SU-DHL-6 (cell line): ENCODE results near the gene SMCHD1.

Experiments
- H2AFZ ChIP-seq: fragments of 200-600 bp; sonication (generic); 2 replicates; pipeline ENCODE4 v1.6.1; 2014; ENCODE audit warnings: low read depth, mild to moderate bottlenecking, moderate library complexity, mixed read lengths, antibody characterized with exemption, low read length; ENCODE audit not compliant: severe bottlenecking
- H3F3A ChIP-seq: fragments of 200-600 bp; shearing (Covaris generic); 2 replicates; pipeline ENCODE4 v1.6.0; 2016; ENCODE audit warnings: antibody characterized with exemption, mild to moderate bottlenecking; ENCODE audit not compliant: insufficient read depth
- H3K27ac ChIP-seq: fragments of 200-600 bp; sonication (generic); 2 replicates; pipeline ENCODE4 v1.5.1; 2016; ENCODE audit warnings: low read depth, mild to moderate bottlenecking, low read length, moderate library complexity, mixed read lengths
- H3K27me3 ChIP-seq: fragments of 200-600 bp; sonication (generic), shearing (Covaris generic); 2 replicates; pipeline ENCODE4 v1.6.0; 2014; ENCODE audit warnings: mild to moderate bottlenecking, low read length
- H3K36me3 ChIP-seq: fragments of 200-600 bp; sonication (generic); 2 replicates; pipeline ENCODE4 v1.6.1; 2014; ENCODE audit warnings: mild to moderate bottlenecking, low read length, mixed read lengths
- H3K4me2 ChIP-seq: fragments of 300-600, 200-600 bp; shearing (Covaris generic), sonication (generic); 2 replicates; pipeline ENCODE4 v1.6.0; 2014; ENCODE audit warnings: low read length, low read depth, mild to moderate bottlenecking; ENCODE audit not compliant: poor library complexity, severe bottlenecking
- H3K4me3 ChIP-seq: fragments of 200-600 bp; sonication (generic); 2 replicates; pipeline ENCODE4 v1.5.1; 2014; ENCODE audit warnings: antibody characterized with exemption, low read length, mild to moderate bottlenecking, mixed read lengths; ENCODE audit not compliant: insufficient read depth, poor library complexity, severe bottlenecking
- H3K79me2 ChIP-seq: fragments of 200-600 bp; sonication (generic); 2 replicates; pipeline ENCODE4 v1.6.1; 2014; ENCODE audit warnings: mild to moderate bottlenecking, low read length, moderate library complexity; ENCODE audit not compliant: insufficient read depth
- H3K9ac ChIP-seq: fragments of 200-600 bp; sonication (generic); 2 replicates; pipeline ENCODE4 v1.7.0; 2014; ENCODE audit warnings: mild to moderate bottlenecking, low read length
- H3K9me2 ChIP-seq: fragments of 200-600 bp; sonication (generic); replicated peaks from 2 replicates; pipeline ENCODE4 v1.6.1; 2014; ENCODE audit warnings: low read length; ENCODE audit not compliant: insufficient read depth
- H3K9me3 ChIP-seq: fragments of 200-600 bp; sonication (generic); 2 replicates; pipeline ENCODE4 v1.6.1; 2014; ENCODE audit warnings: low read length, mixed read lengths; ENCODE audit not compliant: insufficient read depth
- H4K20me1 ChIP-seq: fragments of 200-600 bp; sonication (generic); 2 replicates; pipeline ENCODE4 v1.6.1; 2014; ENCODE audit warnings: low read depth, mild to moderate bottlenecking, antibody characterized with exemption, low read length, moderate library complexity, mixed read lengths
- EZH2phosphoT487 ChIP-seq: fragments of 200-600 bp; sonication (generic), shearing (Covaris generic); conservative IDR thresholded peaks from 2 replicates; pipeline ENCODE4 v1.6.1; 2018; ENCODE audit warnings: mild to moderate bottlenecking, antibody characterized with exemption, low read length, moderate library complexity, mixed read lengths
- TF ChIP-seq, protein P1 (sequence below): fragments of 200-600 bp; sonication (generic); IDR thresholded peaks from one replicate; pipeline ENCODE4 v1.5.1; 2017; ENCODE audit warnings: antibody characterized with exemption, mild to moderate bottlenecking, low read length, moderate library complexity; ENCODE audit not compliant: insufficient read depth, poor library complexity, severe bottlenecking

Gene SMCHD1

GRCh38 chr18:2610549-2610948 lies 45.0 kb upstream of the SMCHD1 start:
- Histone ChIP-seq H3K27me3 (no peaks in the 10 kb centered on the region), H3K36me3 (peaks cover 71% of the 10 kb centered on the region), H3K9ac (no peak overlapping the region), H4K20me1 (no peaks in the 10 kb centered on the region), H3K4me3 (no peak overlapping the region), H3K9me2 (no peaks in the 10 kb centered on the region), H3K4me2 (no peak overlapping the region), H3K79me2 (no peaks in the 10 kb centered on the region), H3K9me3 (no peaks in the 10 kb centered on the region), H3K27ac (no peak overlapping the region), H2AFZ (no peak overlapping the region), H3F3A (peaks cover 9% of the 10 kb centered on the region; the same call in 1 of the 2 replicates)
- TF ChIP-seq, protein P1, sequence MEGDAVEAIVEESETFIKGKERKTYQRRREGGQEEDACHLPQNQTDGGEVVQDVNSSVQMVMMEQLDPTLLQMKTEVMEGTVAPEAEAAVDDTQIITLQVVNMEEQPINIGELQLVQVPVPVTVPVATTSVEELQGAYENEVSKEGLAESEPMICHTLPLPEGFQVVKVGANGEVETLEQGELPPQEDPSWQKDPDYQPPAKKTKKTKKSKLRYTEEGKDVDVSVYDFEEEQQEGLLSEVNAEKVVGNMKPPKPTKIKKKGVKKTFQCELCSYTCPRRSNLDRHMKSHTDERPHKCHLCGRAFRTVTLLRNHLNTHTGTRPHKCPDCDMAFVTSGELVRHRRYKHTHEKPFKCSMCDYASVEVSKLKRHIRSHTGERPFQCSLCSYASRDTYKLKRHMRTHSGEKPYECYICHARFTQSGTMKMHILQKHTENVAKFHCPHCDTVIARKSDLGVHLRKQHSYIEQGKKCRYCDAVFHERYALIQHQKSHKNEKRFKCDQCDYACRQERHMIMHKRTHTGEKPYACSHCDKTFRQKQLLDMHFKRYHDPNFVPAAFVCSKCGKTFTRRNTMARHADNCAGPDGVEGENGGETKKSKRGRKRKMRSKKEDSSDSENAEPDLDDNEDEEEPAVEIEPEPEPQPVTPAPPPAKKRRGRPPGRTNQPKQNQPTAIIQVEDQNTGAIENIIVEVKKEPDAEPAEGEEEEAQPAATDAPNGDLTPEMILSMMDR, result no peak
- TF ChIP-seq EZH2phosphoT487, result no peak

- Histone ChIP-seq H3K9me2 (no peaks in the 10 kb centered on the region), H3K79me2 (no peaks in the 10 kb centered on the region), H4K20me1 (no peaks in the 10 kb centered on the region), H3K27ac (no peak overlapping the region), H2AFZ (no peak overlapping the region), H3K4me3 (no peak overlapping the region), H3K27me3 (no peaks in the 10 kb centered on the region), H3K9me3 (no peaks in the 10 kb centered on the region), H3K9ac (no peak overlapping the region), H3K36me3 (peaks cover 55% of the 10 kb centered on the region), H3K4me2 (no peak overlapping the region), H3F3A (peaks cover 24% of the 10 kb centered on the region; the same call in 1 of the 2 replicates)
- TF ChIP-seq, protein P1, result no peak
- no peak for TF ChIP-seq EZH2phosphoT487
These were observed 42.5 kb upstream of the SMCHD1 start for GRCh38 chr18:2612996-2613395.

DNA sequence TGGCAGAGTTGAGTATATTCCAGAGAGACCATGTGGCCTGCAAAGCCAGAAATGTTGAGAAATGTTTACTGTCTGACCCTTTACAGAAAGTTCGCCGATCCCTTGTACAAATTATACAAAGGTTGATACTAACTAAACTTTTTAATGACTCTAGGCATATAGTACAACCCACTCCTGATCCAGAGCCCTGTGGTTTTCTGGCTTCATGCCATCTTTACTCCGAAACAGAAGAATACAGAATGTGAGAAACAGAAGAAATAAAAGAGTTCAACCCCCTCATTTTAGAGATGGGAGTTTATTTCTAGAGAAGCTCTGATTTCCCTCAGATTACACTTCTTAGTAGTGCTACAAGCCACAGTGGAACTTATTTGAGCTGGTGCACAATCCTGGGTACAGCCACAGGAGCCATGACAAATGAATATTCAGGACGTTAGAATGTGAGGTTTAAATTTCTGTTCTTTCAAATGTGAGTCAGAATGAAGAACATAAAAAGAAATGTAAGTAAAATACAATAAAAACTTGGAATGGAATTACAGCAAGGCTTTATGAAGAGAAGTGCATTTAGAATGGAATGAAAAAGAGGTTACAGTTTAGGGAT lies 38.0 kb upstream of the SMCHD1 start:
- Histone ChIP-seq H3K4me2 (no peak overlapping the region), H3K36me3 (peaks cover 18% of the 10 kb centered on the region; the same call in 1 of the 2 replicates), H3F3A (peaks cover 23% of the 10 kb centered on the region; the same call in 1 of the 2 replicates), H3K27ac (no peak overlapping the region), H3K79me2 (no peaks in the 10 kb centered on the region), H2AFZ (no peak overlapping the region), H3K9me2 (no peaks in the 10 kb centered on the region), H3K9me3 (no peaks in the 10 kb centered on the region), H3K27me3 (no peaks in the 10 kb centered on the region), H3K9ac (no peak overlapping the region), H3K4me3 (no peak overlapping the region), H4K20me1 (no peaks in the 10 kb centered on the region)
- no peak for TF ChIP-seq EZH2phosphoT487
- TF ChIP-seq, protein P1, result no peak
